Heart right ventricle (tissue), 16 donors: Measurements from ENCODE around the gene PLCB1. TPM values are rescaled to one million over a fixed set of nuclear protein-coding genes. Genes with fewer than 3 reads are reported as not detected.
A peak's percentile ranks its signal among the peaks of the same experiment; 100 is the strongest.

Experiments
- ATAC-seq, 8 donors: fragments of 200-7000 bp; cut with Tn5 transposase; one replicate each; pipeline ENCODE4 v1.9.1; 2020; ENCODE audit warnings: mild to moderate bottlenecking in 8 of 8, moderate library complexity in 8 of 8, moderate number of reproducible peaks in 1 of 8
- DNase-seq, 2 donors: peaks; one replicate each; pipeline ENCODE4 v3.0.0-alpha.2; 2020
- H3K27ac ChIP-seq, 10 donors: fragments of 200-600 bp; sonication (generic) in 2 of 10; one replicate each; pipeline versions ENCODE4 v1.5.0 to v1.8.0; 2020 to 2022; ENCODE audit warnings: mild to moderate bottlenecking in 3 of 10
- H3K27me3 ChIP-seq, 7 donors: fragments of 200-600 bp; one replicate each; pipeline ENCODE4 v1.8.0; 2021 to 2022; ENCODE audit warnings: mild to moderate bottlenecking in 2 of 7
- H3K36me3 ChIP-seq, 9 donors: fragments of 200-600 bp; sonication (generic) in 1 of 9; one replicate each; pipeline versions ENCODE4 v1.5.0 to v1.8.0; 2020 to 2022; ENCODE audit warnings: mild to moderate bottlenecking in 2 of 9
- H3K4me1 ChIP-seq, 9 donors: fragments of 200-600 bp; sonication (generic) in 1 of 9; one replicate each; pipeline versions ENCODE4 v1.5.0 to v1.8.0; 2020 to 2022; ENCODE audit warnings: mild to moderate bottlenecking in 4 of 9
- H3K4me3 ChIP-seq, 10 donors: fragments of 200-600 bp; sonication (generic) in 2 of 10; one replicate each; pipeline versions ENCODE4 v1.5.0 to v1.8.0; 2020 to 2022; ENCODE audit warnings: mild to moderate bottlenecking in 7 of 10, moderate library complexity in 2 of 10
- H3K9me3 ChIP-seq, 11 donors: fragments of 200-600 bp in 10 of 11; sonication (generic) in 2 of 11; one replicate each; pipeline versions ENCODE4 v1.5.0 to v1.8.0; 2013 to 2022; ENCODE audit warnings: mild to moderate bottlenecking in 2 of 11, control low read depth in 1 of 11, moderate library complexity in 1 of 11
- CTCF ChIP-seq, 9 donors: fragments of 200-600 bp; sonication (generic) in 2 of 9; IDR thresholded peaks; one replicate each; pipeline versions ENCODE4 v1.5.0 to v1.8.0; 2021 to 2022; ENCODE audit warnings: antibody characterized with exemption in 9 of 9, mild to moderate bottlenecking in 5 of 9, moderate library complexity in 1 of 9
- WGBS, 2 donors: extraction: QIAGEN DNeasy Blood & Tissue Kit; methylation state at CpG; one replicate each; pipeline ENCODE4 v1.1.7; 2013; ENCODE audit warnings: inconsistent platforms in 1 of 2; 5-methylcytosine and 5-hydroxymethylcytosine counted together
- intact Hi-C, 10 donors: fragments of 100-400 bp; cut with DNase I; formaldehyde crosslinking; loops; one replicate each; pipeline versions ENCODE4 v1.11.1 to v1.14.2; 2022
- polyA plus RNA-seq, 2 donors: library from polyadenylated mRNA; stranded (reverse); fragments of 200-250 nt; gene quantifications; one replicate each; pipeline ENCODE4 v1.2.3, GENCODE V29; 2013
- total RNA-seq, 10 donors: library from RNA; stranded (reverse); fragmentation: NEBNext Ultra II Directional in 3 of 10; extraction: Animal tissue kit (Norgen Biotek cat#: 25700) in 3 of 10; gene quantifications; one replicate each; pipeline versions ENCODE4 v1.2.1 to v1.2.4, GENCODE V29; 2021 to 2023
- donor health status: Arrhythmogenic right ventricular cardiomyopathy.
- donor health status: ischemic (EF 13 %, LVEDD 7.1; RV severe dilation, severe dysfunction).
- donor health status: healthy with polysubstance abuse.
- donor health status: DM: no; HTN: yes; CAD: no.
- donor health status: DM: no; HTN: no; CAD: no.
- donor health status: ischemic (EF 25% LVEDD 6.9; RV normal size, moderate dysfunction).
- donor health status: ischemic (EF 25% LVEDD 5.7; RV mildly dilated, moderate dysfunction).
- donor health status: healthy.
- donor health status: DM: yes; HTN: yes; CAD: no.
- donor health status: Ischemic cardiomyopathy.
- donor health status: ischemic (EF 35%, LVEDD 5.7; RV mildly dilated, moderate dysfunction).
- donor health status: nonischemic (EF 11% LVEDD 7.7; RV severe dilation, severe dysfunction).
- donor health status: DM: yes; HTN: yes; CAD: no.
- donor health status: PGD.
- donor health status: ischemic (EF 29% LVEDD 5.4; RV normal size, mild dysfunction).
- donor health status: nonischemic (EF 23%, LVEDD 6.1; RV moderate dilation, normal function).

Gene PLCB1
- total and polyA plus RNA-seq, 12 donors = 2.2 to 12.7 (median 7.1) TPM

GRCh38 chr20:8778387-8778786 is 646.3 kb downstream of the PLCB1 start:
- Histone ChIP-seq H3K4me1 (peaks cover 0 to 7% (median 0%) of the 10 kb centered on the region in 9 donors), H3K27me3 (no peaks in the 10 kb centered on the region), H3K36me3 (peaks cover 0 to 32% (median 0%) of the 10 kb centered on the region in 9 donors), H3K9me3 (no peaks in the 10 kb centered on the region), H3K4me3 (no peak overlapping the region), H3K27ac (no peak overlapping the region)
- no peak for TF ChIP-seq CTCF (IDR thresholded peaks at IDR 0.05)
- ATAC-seq (no peak), DNase-seq (no peak)
- intact Hi-C loops = no loop called here

GRCh38 chr20:8780915-8781314 is 648.8 kb downstream of the PLCB1 start:
- Histone ChIP-seq H3K27ac (no peak overlapping the region), H3K4me1 (peaks cover 0 to 9% (median 0%) of the 10 kb centered on the region in 9 donors), H3K36me3 (peaks cover 0 to 12% (median 0%) of the 10 kb centered on the region in 9 donors), H3K4me3 (no peak overlapping the region), H3K27me3 (no peaks in the 10 kb centered on the region), H3K9me3 (no peaks in the 10 kb centered on the region)
- intact Hi-C loops = loop anchor here in 3 of 10 donors (5.0 to 10.0 kb wide), 3 partner anchors 71 to 594 kb away; no protein-coding TSS in a partner anchor
- TF ChIP-seq CTCF (IDR thresholded peaks at IDR 0.05) = no peak
- ATAC-seq (no peak), DNase-seq (no peak)

- Histone ChIP-seq H3K4me3 (no peak overlapping the region), H3K4me1 (peaks cover 0 to 9% (median 0%) of the 10 kb centered on the region in 9 donors), H3K27me3 (no peaks in the 10 kb centered on the region), H3K27ac (peak overlapping the region in 1 of 10 donors; percentile 35), H3K9me3 (no peaks in the 10 kb centered on the region), H3K36me3 (peaks cover 0 to 5% (median 0%) of the 10 kb centered on the region in 9 donors)
- DNase-seq = no peak
- ATAC-seq = peak in 2 of 8 donors; percentile 35 to 38
- 53 to 60% methylated on average over 2 of the region's 2 CpGs for WGBS, 2 donors
- TF ChIP-seq CTCF (IDR thresholded peaks at IDR 0.05) = no peak
- intact Hi-C loops = loop anchor here in 3 of 10 donors (5.0 to 10.0 kb wide), 3 partner anchors 69 to 592 kb away; no protein-coding TSS in a partner anchor
These were observed 650.7 kb downstream of the PLCB1 start for GRCh38 chr20:8782804-8783203.

GRCh38 chr20:8783734-8784133 is 651.7 kb downstream of the PLCB1 start:
- 0 to 100% methylated on average over 1 of the region's 1 CpG for WGBS, 2 donors
- H3K36me3 ChIP-seq = peaks cover 0 to 5% (median 0%) of the 10 kb centered on the region in 9 donors
- H3K4me3 ChIP-seq = no peak overlapping the region
- H3K27me3 ChIP-seq = no peaks in the 10 kb centered on the region
- H3K9me3 ChIP-seq = no peaks in the 10 kb centered on the region
- peak overlapping the region in 1 of 10 donors; percentile 19 for H3K27ac ChIP-seq
- no peak for TF ChIP-seq CTCF (IDR thresholded peaks at IDR 0.05)
- no peak for DNase-seq
- ATAC-seq = no peak
- H3K4me1 ChIP-seq = peaks cover 0 to 9% (median 0%) of the 10 kb centered on the region in 9 donors
- intact Hi-C loops = loop anchor here in 3 of 10 donors (5.0 to 10.0 kb wide), 3 partner anchors 69 to 591 kb away; no protein-coding TSS in a partner anchor
